ENCODE results near the gene SARDH.

DNA sequence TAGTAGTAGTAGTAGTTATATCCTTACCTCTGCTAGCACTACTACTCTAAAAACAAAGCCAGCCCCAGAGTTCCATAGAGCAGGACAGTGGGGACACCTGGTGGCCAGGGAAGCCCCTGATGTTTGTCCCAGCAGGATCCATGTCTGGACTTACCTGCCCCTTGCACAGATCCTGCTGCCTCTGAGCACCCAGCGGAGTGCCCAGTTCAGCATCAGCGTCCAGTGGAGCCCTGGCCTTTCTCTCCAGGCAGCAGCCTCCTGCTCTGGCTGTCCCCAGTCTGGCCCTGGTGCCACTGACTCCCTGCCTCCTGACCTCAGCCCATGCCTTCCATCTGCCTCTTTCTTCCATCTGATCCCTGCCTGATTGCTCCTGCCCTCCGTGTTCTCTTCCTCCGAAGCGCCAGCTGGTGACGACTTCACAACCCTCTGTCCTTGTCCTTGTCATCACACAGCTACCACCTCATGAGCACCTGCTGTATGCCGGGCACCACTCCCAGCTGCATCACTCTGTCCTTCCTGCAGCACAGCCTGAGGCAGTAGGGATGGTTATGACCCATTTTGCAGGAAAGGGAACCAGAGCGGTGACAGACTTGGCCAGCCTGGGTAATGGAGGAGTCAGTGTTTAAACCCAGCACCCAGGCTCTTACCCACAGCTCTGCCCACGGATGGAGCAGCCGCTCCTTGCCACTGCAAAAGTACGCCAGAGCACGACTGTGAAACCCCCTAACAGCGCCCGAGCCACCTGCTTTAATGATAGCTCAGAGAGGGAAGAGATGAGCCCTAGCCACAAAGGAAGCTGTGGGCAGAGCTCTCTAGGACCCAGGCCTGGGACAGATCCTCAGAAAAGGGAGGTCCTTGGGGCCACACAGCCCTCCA is 11.5 kb downstream of the SARDH start:
- no peak for TF ChIP-seq SRF (IDR thresholded peaks at IDR 0.05; ENCODE audit: low read depth)
- no peak for TF ChIP-seq JUND (IDR thresholded peaks at IDR 0.05)

All from HCT116 (cell line).